ENCODE measurements around the gene KAT8. TPM values are rescaled to one million over a fixed set of nuclear protein-coding genes. Genes with fewer than 3 reads are reported as not detected.
"Not testable (repeated sequence)": the region's sequence is repeated elsewhere in the genome, so short reads cannot be mapped to it uniquely, and the experiment has no call there.

Gene KAT8
- total RNA-seq, 1 donor: 31.8 TPM

DNA sequence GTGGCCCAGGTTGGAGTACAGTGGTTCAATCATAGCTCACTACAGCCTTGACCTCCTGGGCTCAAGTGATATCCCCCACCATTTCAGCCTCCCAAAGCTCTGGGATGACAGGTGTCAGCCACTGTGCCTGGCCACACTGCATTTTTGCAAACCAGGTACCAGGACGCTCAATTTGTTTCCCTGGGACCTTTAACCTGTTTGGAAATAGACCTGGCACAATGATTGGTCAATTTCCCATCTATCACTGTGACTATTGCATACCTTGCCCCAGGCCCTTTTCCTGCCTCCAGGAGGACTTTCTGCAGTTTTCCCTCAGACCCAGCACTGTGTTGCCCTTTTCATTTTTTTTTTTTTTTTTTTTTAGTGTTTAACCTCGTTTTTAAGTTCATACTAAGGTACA, 51.4 kb downstream of the KAT8 start:
- H3K36me3 ChIP-seq (ENCODE audit: insufficient read depth, low read length): no peaks in the 10 kb centered on the region
- TF ChIP-seq CTCF (IDR thresholded peaks at IDR 0.05; ENCODE audit: extremely low read depth, low read depth, low read length): no peak
- DNase-seq (ENCODE audit: insufficient read length, low spot score, missing footprints): no peak
- H4K20me1 ChIP-seq (ENCODE audit: insufficient read depth, low read length): no peaks in the 10 kb centered on the region
- no peak overlapping the region for H2AFZ ChIP-seq (ENCODE audit: low read length)
- no peaks in the 10 kb centered on the region for H3K79me2 ChIP-seq (ENCODE audit: insufficient read depth, low read length)
- no peaks in the 10 kb centered on the region for H3K27me3 ChIP-seq (ENCODE audit: insufficient read depth, low read length)
- no peak overlapping the region for H3K4me2 ChIP-seq (ENCODE audit: insufficient read depth, low read length)
- no peak overlapping the region for H3K4me3 ChIP-seq (ENCODE audit: insufficient read depth, low read length)
- no peaks in the 10 kb centered on the region for H3K9me3 ChIP-seq (ENCODE audit: low read depth, low read length)
- H3K27ac ChIP-seq (ENCODE audit: low read depth, low read length): no peak overlapping the region
- H3K4me1 ChIP-seq (ENCODE audit: insufficient read depth, low read length): no peaks in the 10 kb centered on the region

DNA sequence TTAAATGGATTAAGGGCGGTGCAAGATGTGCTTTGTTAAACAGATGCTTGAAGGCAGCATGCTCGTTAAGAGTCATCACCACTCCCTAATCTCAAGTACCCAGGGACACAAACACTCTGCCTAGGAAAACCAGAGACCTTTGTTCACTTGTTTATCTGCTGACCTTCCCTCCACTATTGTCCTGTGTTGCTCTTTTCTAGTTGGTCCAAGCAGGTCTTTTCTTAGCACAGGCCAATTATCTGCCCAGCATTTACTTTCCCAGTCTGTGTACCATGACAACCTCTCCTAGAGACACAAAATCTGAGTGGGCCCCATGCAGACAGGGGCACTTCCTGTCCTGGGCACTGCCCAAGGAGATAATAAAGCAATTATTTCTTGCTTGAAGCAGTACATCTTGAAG, 52.6 kb downstream of the KAT8 start:
- H3K9me3 ChIP-seq (ENCODE audit: low read depth, low read length); DNase-seq (ENCODE audit: insufficient read length, low spot score, missing footprints); H3K27ac ChIP-seq (ENCODE audit: low read depth, low read length); H3K4me3 ChIP-seq (ENCODE audit: insufficient read depth, low read length); H2AFZ ChIP-seq (ENCODE audit: low read length); H3K4me2 ChIP-seq (ENCODE audit: insufficient read depth, low read length); H3K79me2 ChIP-seq (ENCODE audit: insufficient read depth, low read length); H3K27me3 ChIP-seq (ENCODE audit: insufficient read depth, low read length); H3K4me1 ChIP-seq (ENCODE audit: insufficient read depth, low read length); H4K20me1 ChIP-seq (ENCODE audit: insufficient read depth, low read length); H3K36me3 ChIP-seq (ENCODE audit: insufficient read depth, low read length): not testable (repeated sequence)

GRCh38 chr16:31177136-31177535, 59.7 kb downstream of the KAT8 start:
- no peak for TF ChIP-seq CTCF (IDR thresholded peaks at IDR 0.05; ENCODE audit: extremely low read depth, low read depth, low read length)
- Histone ChIP-seq H3K36me3 (ENCODE audit: insufficient read depth, low read length) (peaks cover 2% of the 10 kb centered on the region), H2AFZ (ENCODE audit: low read length) (peak overlapping the region; percentile 2), H3K9me3 (ENCODE audit: low read depth, low read length) (no peaks in the 10 kb centered on the region), H3K4me3 (ENCODE audit: insufficient read depth, low read length) (no peak overlapping the region), H3K4me2 (ENCODE audit: insufficient read depth, low read length) (no peak overlapping the region), H3K27me3 (ENCODE audit: insufficient read depth, low read length) (no peaks in the 10 kb centered on the region), H3K79me2 (ENCODE audit: insufficient read depth, low read length) (peaks cover 29% of the 10 kb centered on the region), H4K20me1 (ENCODE audit: insufficient read depth, low read length) (peaks cover 13% of the 10 kb centered on the region), H3K27ac (ENCODE audit: low read depth, low read length) (no peak overlapping the region), H3K4me1 (ENCODE audit: insufficient read depth, low read length) (peaks cover 15% of the 10 kb centered on the region)
- DNase-seq (ENCODE audit: insufficient read length, low spot score, missing footprints): no peak

DNA sequence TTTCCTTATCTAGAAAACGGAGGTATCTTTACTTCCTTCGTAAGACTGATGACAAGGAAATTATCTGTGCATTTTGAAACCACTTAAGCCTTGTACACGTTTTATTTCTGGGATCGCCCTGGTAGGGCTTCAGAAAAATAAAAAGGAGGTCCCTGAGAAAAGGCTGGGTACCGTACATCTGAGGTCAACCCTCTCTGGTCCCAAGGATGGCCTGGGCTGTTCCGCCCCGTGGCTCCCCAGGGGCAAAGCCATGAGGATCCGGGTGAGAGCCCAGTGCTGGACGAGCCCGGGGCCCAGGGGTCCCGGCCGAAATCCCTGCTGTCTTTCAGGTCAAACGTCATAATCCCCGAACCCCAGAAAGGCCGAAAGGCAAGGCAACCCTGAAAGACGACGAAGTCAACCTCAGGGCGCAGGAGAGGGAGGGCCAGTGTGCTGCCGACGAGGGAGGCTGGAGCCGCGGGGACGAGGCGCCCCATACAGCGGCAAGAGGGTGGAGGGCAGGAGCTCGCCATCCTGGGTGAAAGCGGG, 61.8 kb downstream of the KAT8 start:
- Histone ChIP-seq H4K20me1 (ENCODE audit: insufficient read depth, low read length) (peaks cover 34% of the 10 kb centered on the region), H3K4me1 (ENCODE audit: insufficient read depth, low read length) (peaks cover 35% of the 10 kb centered on the region), H3K4me2 (ENCODE audit: insufficient read depth, low read length) (peak overlapping the region; percentile 97), H3K4me3 (ENCODE audit: insufficient read depth, low read length) (peak overlapping the region; percentile 99), H2AFZ (ENCODE audit: low read length) (peak overlapping the region; percentile 100), H3K27me3 (ENCODE audit: insufficient read depth, low read length) (no peaks in the 10 kb centered on the region), H3K79me2 (ENCODE audit: insufficient read depth, low read length) (peaks cover 51% of the 10 kb centered on the region), H3K36me3 (ENCODE audit: insufficient read depth, low read length) (peaks cover 23% of the 10 kb centered on the region), H3K27ac (ENCODE audit: low read depth, low read length) (peak overlapping the region; percentile 100), H3K9me3 (ENCODE audit: low read depth, low read length) (no peaks in the 10 kb centered on the region)
- TF ChIP-seq CTCF (IDR thresholded peaks at IDR 0.05; ENCODE audit: extremely low read depth, low read depth, low read length): no peak
- peak; percentile 90 for DNase-seq (ENCODE audit: insufficient read length, low spot score, missing footprints)

Measured in osteoblast (primary cell).